Hepatocyte (in vitro differentiated cells): ENCODE results near the gene CADPS2. TPM values are rescaled to one million over a fixed set of nuclear protein-coding genes. Genes with fewer than 3 reads are reported as not detected.

Source experiments
- DNase-seq: peaks from one replicate; pipeline ENCODE4 v3.0.0-alpha.2; 2016; ENCODE audit warnings: low spot score
- H2AFZ ChIP-seq: fragments of 200-600 bp; sonication (generic); 2 replicates; pipeline ENCODE4 v1.6.0; 2016; ENCODE audit warnings: antibody characterized with exemption, mild to moderate bottlenecking
- H3K27ac ChIP-seq: fragments of 200-600 bp; sonication (generic); 2 replicates; pipeline ENCODE4 v1.5.1; 2016; ENCODE audit warnings: mild to moderate bottlenecking
- H3K27me3 ChIP-seq: fragments of 200-600 bp; sonication (generic); 2 replicates; pipeline ENCODE4 v1.6.1; 2016
- H3K36me3 ChIP-seq: fragments of 200-600 bp; sonication (generic); replicated peaks from 2 replicates; pipeline ENCODE4 v1.5.1; 2016; ENCODE audit warnings: low read depth; ENCODE audit not compliant: insufficient read depth
- H3K4me1 ChIP-seq: fragments of 200-600 bp; sonication (generic); 2 replicates; pipeline ENCODE4 v1.5.1; 2016; ENCODE audit warnings: mild to moderate bottlenecking, moderate library complexity; ENCODE audit not compliant: insufficient read depth
- H3K4me2 ChIP-seq: fragments of 200-600 bp; sonication (generic); 2 replicates; pipeline ENCODE4 v1.6.0; 2016
- H3K4me3 ChIP-seq: fragments of 200-600 bp; sonication (generic); 2 replicates; pipeline ENCODE4 v1.5.1; 2016; ENCODE audit warnings: mild to moderate bottlenecking
- H3K79me2 ChIP-seq: fragments of 200-600 bp; sonication (generic); 2 replicates; pipeline ENCODE4 v1.6.0; 2017; ENCODE audit warnings: mild to moderate bottlenecking
- H3K9me2 ChIP-seq: fragments of 200-600 bp; sonication (generic); replicated peaks from 2 replicates; pipeline ENCODE4 v1.6.0; 2017; ENCODE audit warnings: mild to moderate bottlenecking; ENCODE audit not compliant: insufficient read depth
- H3K9me3 ChIP-seq: fragments of 200-600 bp; sonication (generic); 2 replicates; pipeline ENCODE4 v1.5.1; 2016; ENCODE audit warnings: low read depth, mild to moderate bottlenecking
- H4K20me1 ChIP-seq: fragments of 200-600 bp; sonication (generic); 2 replicates; pipeline ENCODE4 v1.6.0; 2016; ENCODE audit warnings: mild to moderate bottlenecking; ENCODE audit not compliant: insufficient read depth, poor library complexity, severe bottlenecking
- EZH2 ChIP-seq: fragments of 200-600 bp; sonication (generic); IDR thresholded peaks from 2 replicates; pipeline ENCODE4 v1.6.1; 2016; ENCODE audit warnings: antibody characterized with exemption, mild to moderate bottlenecking, borderline replicate concordance
- EZH2phosphoT487 ChIP-seq: fragments of 200-600 bp; sonication (generic); IDR thresholded peaks from one replicate; pipeline ENCODE4 v1.6.1; 2018; ENCODE audit warnings: antibody characterized with exemption, mild to moderate bottlenecking, low read depth, moderate library complexity; ENCODE audit not compliant: unreplicated experiment, severe bottlenecking
- WGBS: methylation state at CpG from one replicate; pipeline ENCODE4 v1.1.6; 2016; ENCODE audit warnings: low lambda C conversion rate; ENCODE audit errors: missing lambda C conversion rate; 5-methylcytosine and 5-hydroxymethylcytosine counted together
- polyA plus RNA-seq: library from polyadenylated mRNA; unstranded; fragments of >200 nt; fragmentation: Nextera tagmentation; extraction: Ambion mirVana; gene quantifications from 2 replicates; pipeline ENCODE4 v1.2.1, GENCODE V29; 2016
- total RNA-seq: library from RNA; depleted of rRNA; stranded (reverse); fragments of >200 nt; gene quantifications from 2 replicates; pipeline ENCODE4 v1.2.3, GENCODE V29; 2014
- TF ChIP-seq, protein P1 (sequence below): fragments of 200-600 bp; sonication (generic); IDR thresholded peaks from 2 replicates; pipeline ENCODE4 v1.5.1; 2016; ENCODE audit warnings: antibody characterized with exemption, mild to moderate bottlenecking; ENCODE audit not compliant: poor library complexity

The CADPS2 gene
- total and polyA plus RNA-seq, 2 experiments from 2014 or later: 15.7 to 37.4 TPM

DNA sequence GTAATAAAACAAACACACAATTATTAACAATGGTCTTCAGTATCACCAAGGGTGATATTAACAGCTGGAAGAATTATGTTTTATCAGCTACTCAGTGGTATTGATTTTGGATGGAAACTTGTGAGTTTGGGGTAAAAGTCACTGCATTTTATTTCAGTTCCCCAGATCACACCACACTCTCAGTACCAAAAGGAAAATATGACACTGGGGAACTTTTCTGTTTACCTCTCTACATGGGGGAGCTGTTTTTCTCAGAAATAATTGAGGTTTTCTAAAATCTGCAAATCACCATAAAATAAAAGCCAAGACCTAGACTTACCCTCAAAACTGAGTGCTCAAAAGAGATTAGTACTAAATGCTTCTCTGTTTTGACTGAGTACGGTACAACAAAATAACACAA lies 483.1 kb downstream of the CADPS2 start:
- Histone ChIP-seq H4K20me1 (no peaks in the 10 kb centered on the region), H3K27me3 (no peaks in the 10 kb centered on the region), H3K9me2 (no peaks in the 10 kb centered on the region), H3K4me2 (no peak overlapping the region), H3K79me2 (no peaks in the 10 kb centered on the region), H3K4me3 (no peak overlapping the region), H3K4me1 (no peaks in the 10 kb centered on the region), H3K36me3 (no peaks in the 10 kb centered on the region), H3K9me3 (no peaks in the 10 kb centered on the region), H3K27ac (no peak overlapping the region), H2AFZ (no peak overlapping the region)
- WGBS: 100% methylated on average over 1 of the region's 1 CpG
- TF ChIP-seq EZH2 (no peak), EZH2phosphoT487 (no peak)
- TF ChIP-seq, protein P1, sequence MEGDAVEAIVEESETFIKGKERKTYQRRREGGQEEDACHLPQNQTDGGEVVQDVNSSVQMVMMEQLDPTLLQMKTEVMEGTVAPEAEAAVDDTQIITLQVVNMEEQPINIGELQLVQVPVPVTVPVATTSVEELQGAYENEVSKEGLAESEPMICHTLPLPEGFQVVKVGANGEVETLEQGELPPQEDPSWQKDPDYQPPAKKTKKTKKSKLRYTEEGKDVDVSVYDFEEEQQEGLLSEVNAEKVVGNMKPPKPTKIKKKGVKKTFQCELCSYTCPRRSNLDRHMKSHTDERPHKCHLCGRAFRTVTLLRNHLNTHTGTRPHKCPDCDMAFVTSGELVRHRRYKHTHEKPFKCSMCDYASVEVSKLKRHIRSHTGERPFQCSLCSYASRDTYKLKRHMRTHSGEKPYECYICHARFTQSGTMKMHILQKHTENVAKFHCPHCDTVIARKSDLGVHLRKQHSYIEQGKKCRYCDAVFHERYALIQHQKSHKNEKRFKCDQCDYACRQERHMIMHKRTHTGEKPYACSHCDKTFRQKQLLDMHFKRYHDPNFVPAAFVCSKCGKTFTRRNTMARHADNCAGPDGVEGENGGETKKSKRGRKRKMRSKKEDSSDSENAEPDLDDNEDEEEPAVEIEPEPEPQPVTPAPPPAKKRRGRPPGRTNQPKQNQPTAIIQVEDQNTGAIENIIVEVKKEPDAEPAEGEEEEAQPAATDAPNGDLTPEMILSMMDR: no peak
- DNase-seq: no peak

DNA sequence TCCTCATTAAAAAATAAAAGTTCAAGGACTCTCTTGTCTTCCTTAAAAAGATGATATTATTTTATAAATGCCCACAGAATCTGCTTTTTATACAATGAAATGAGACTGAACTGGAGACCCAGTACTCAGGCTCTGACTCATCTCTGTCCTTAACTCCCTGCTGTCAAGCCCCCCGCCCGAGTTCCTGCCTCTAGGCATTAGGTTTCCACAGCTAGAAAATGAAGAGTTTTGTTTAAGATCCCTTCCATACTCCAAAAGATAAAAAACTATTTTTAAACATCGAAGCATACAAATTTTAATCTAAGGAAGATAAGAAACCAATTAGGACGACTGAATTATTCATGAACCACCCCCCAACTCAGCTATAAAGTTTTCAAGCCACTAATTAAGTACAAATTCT lies 484.0 kb downstream of the CADPS2 start:
- no peak for DNase-seq
- no peak overlapping the region for H2AFZ ChIP-seq
- no peaks in the 10 kb centered on the region for H3K9me3 ChIP-seq
- no peaks in the 10 kb centered on the region for H4K20me1 ChIP-seq
- H3K9me2 ChIP-seq: no peaks in the 10 kb centered on the region
- H3K4me3 ChIP-seq: no peak overlapping the region
- no peak overlapping the region for H3K27ac ChIP-seq
- H3K4me2 ChIP-seq: no peak overlapping the region
- no peaks in the 10 kb centered on the region for H3K36me3 ChIP-seq
- no peaks in the 10 kb centered on the region for H3K4me1 ChIP-seq
- TF ChIP-seq EZH2: no peak
- TF ChIP-seq, protein P1: no peak
- no peak for TF ChIP-seq EZH2phosphoT487
- 36% methylated on average over 4 of the region's 4 CpGs for WGBS
- H3K27me3 ChIP-seq: no peaks in the 10 kb centered on the region
- no peaks in the 10 kb centered on the region for H3K79me2 ChIP-seq

DNA sequence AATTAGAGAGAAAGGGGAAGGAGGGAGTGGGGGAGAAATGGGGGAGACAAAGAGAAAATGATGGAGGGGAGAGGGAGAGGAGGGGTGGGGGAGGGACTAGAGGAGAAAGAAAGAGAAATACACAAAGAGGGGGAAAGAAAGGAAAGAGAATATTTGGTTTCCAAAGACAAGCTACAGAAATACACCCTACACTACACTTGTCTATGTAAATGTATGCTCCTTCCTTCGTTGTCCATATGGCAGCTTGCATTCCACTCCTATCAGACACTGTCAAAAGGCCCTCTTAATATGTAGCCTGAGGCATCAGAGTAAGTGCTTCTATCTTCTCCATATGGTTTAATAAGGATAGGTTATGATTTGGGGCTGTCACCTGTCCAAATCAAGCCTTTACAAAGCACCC lies 488.9 kb downstream of the CADPS2 start:
- H3K27me3 ChIP-seq: no peaks in the 10 kb centered on the region
- H3K4me1 ChIP-seq: no peaks in the 10 kb centered on the region
- H3K36me3 ChIP-seq: no peaks in the 10 kb centered on the region
- H3K27ac ChIP-seq: no peak overlapping the region
- no peak for DNase-seq
- no peaks in the 10 kb centered on the region for H4K20me1 ChIP-seq
- H3K9me3 ChIP-seq: no peaks in the 10 kb centered on the region
- H3K9me2 ChIP-seq: no peaks in the 10 kb centered on the region
- TF ChIP-seq, protein P1: no peak
- TF ChIP-seq EZH2phosphoT487 (no peak), EZH2 (no peak)
- no peaks in the 10 kb centered on the region for H3K79me2 ChIP-seq
- H2AFZ ChIP-seq: no peak overlapping the region
- H3K4me3 ChIP-seq: no peak overlapping the region
- no peak overlapping the region for H3K4me2 ChIP-seq
- WGBS: 53% methylated on average over 1 of the region's 1 CpG

DNA sequence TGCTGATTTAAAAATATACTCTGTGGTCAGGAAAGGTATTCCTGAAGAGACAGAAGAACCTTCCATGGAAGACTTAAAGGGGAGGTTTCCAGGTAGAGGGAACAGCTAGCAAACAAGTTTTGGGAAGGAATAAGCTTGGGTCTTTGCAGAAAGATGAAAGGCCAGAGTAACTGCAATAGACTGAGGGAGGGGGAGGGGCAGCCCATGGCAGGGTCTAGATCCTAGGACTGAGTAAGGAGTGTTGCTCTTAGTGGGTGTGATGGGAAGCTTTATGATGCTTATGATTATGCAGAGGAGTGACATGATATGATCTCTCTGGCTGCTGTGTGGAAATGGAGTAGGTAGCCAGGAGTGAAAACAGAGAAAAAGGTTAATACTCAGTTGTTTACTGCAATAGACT lies 491.7 kb downstream of the CADPS2 start:
- no peaks in the 10 kb centered on the region for H4K20me1 ChIP-seq
- H2AFZ ChIP-seq: no peak overlapping the region
- TF ChIP-seq, protein P1: no peak
- TF ChIP-seq EZH2phosphoT487 (no peak), EZH2 (no peak)
- H3K9me2 ChIP-seq: no peaks in the 10 kb centered on the region
- no peak overlapping the region for H3K4me3 ChIP-seq
- H3K27ac ChIP-seq: no peak overlapping the region
- no peaks in the 10 kb centered on the region for H3K9me3 ChIP-seq
- H3K4me2 ChIP-seq: no peak overlapping the region
- H3K4me1 ChIP-seq: no peaks in the 10 kb centered on the region
- DNase-seq: no peak
- no peaks in the 10 kb centered on the region for H3K27me3 ChIP-seq
- H3K79me2 ChIP-seq: no peaks in the 10 kb centered on the region
- H3K36me3 ChIP-seq: no peaks in the 10 kb centered on the region
